HG02943 (cell line): Measurements from ENCODE around the gene STAT3.
"Not testable (repeated sequence)": the region's sequence is repeated elsewhere in the genome, so short reads cannot be mapped to it uniquely, and the experiment has no call there.

Experiments
- ATAC-seq: cut with Tn5 transposase; IDR thresholded peaks from one replicate; pipeline ENCODE4 v1.9.1; 2021; ENCODE audit warnings: mild to moderate bottlenecking, low read depth, moderate library complexity; ENCODE audit not compliant: unreplicated experiment

The STAT3 gene

DNA sequence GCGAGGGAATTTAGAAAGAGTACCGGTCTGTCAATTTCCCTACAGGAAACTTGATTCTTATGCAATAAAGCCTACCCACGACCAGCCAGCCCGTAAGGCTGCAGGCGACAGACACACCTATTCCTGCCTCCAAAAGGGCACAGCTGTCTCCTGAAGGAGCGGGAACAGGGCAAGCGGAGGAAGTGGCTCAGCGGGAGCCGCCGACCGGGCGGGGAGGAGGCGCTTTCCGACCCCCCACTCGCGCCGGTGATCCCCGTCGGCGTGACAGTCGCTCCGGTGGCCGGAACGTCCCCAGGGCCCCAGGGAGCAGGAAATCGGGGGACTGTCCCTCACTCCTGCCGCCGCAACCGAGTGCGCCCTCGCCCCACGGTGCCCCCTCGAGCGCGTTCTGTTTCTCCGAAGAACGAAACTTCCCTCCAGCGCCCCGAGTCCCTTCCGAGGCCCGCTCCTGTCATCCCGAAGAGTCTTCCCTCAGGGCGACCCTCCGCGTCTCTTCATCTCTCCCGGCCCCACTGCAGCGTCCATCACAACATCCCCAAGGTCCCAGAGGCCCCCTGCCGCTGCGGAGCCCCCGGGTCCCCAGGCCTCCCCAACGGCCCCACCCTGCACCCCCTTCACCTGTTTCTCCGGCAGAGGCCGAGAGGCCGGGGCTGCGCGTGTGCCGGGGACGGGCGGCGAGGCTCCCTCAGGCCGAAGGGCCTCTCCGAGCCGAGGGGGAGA lies 421 bp downstream of the STAT3 start:
- no peak for ATAC-seq

- no peak for ATAC-seq
Measured at GRCh38 chr17:42386777-42387657, 1.2 kb downstream of the STAT3 start.

- ATAC-seq, result no peak
Measured at GRCh38 chr17:42381898-42382297, 6.3 kb downstream of the STAT3 start.

GRCh38 chr17:42380935-42381334 lies 7.3 kb downstream of the STAT3 start:
- ATAC-seq, result no peak

DNA sequence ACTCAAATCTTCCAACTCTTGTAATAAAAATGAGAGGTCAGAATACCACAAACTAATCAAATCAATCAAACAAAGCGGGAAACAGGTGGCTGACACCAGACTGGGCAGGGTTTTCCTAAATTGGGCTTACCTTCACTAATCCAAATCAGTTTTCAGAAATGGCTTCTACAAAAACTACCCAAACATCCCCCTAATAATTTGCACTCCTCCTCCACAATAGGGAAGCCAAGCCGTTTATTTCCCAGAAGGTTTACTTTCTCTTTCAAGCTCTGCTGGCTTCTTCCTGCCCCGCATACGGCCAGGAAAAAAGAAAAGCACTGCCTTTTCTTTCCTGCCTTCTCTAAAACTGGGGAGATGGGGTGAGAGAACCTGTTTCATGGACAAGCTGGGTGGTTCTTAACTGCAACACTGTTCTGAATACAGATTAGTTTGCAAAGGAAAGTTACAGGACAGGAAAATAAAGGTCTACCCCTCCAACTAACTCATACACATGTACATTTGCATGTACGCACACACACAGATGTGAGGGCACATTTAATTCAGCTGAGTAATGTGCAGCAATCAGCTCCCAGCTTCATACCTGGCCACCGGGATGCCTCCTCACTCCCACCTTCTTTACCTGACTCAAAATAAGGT lies 9.2 kb downstream of the STAT3 start:
- ATAC-seq, result no peak

DNA sequence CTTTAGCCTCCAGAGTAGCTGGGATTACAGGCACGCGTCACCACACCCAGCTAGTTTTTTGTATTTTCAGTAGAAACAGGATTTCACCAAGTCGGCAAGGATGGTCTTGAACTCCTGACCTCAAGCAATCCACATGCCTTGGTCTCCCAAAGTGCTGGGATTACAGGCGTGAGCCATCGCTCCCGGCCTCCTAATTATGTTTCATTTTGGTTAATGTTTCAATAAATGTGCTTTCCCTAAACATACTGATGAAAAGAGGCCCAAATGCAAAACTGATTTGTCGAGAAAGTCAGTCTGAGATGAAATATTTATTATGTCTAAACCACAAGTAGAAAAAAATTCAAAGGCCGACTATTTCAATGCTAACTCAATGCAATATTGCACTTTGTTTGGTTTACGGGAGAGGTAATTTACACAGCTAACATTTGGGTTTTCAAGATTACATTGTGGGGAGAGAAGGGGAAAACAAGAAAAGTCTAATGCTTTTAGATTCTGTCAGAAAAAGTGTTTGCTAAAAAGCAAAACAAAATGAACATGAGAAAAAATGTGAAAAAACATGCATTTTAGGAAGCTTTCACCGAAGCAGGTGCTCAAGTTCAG lies 9.8 kb downstream of the STAT3 start:
- no peak for ATAC-seq

DNA sequence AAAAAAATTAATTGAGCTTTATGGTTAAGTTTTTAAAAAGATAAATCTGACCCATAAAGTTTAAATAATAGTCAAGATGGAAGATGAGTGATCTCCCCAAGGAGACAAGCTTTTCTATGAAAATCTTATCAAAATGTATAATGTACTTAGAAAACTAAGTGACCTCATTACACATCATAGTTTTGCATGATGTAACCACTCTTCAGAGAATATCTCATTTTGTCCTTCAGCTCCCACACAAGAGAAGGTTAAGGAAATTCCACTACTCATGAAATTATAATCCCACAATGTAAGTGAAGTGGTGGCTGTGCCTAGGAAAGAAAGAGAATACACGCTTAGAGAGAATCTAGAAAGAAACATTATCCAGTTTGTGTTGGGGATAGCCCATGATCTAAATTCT lies 14.3 kb downstream of the STAT3 start:
- no peak for ATAC-seq

DNA sequence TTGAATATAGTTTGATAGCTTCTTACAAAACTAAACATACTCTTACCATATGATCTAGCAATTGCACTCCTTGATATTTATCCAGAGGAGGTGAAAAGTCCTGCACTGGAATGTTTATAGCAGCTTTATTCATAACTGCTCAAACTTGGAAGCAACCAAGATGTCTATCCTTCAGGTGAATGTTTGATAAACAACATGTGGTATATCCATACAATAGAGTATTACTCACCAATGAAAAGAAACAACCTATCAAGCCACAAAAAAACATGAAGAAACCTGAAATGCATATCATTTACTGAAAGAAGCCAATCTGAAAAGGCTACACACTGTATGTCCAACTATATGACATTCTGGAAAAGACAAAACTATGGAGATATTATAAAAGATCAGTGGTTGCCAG lies 16.1 kb downstream of the STAT3 start:
- ATAC-seq, result no peak

DNA sequence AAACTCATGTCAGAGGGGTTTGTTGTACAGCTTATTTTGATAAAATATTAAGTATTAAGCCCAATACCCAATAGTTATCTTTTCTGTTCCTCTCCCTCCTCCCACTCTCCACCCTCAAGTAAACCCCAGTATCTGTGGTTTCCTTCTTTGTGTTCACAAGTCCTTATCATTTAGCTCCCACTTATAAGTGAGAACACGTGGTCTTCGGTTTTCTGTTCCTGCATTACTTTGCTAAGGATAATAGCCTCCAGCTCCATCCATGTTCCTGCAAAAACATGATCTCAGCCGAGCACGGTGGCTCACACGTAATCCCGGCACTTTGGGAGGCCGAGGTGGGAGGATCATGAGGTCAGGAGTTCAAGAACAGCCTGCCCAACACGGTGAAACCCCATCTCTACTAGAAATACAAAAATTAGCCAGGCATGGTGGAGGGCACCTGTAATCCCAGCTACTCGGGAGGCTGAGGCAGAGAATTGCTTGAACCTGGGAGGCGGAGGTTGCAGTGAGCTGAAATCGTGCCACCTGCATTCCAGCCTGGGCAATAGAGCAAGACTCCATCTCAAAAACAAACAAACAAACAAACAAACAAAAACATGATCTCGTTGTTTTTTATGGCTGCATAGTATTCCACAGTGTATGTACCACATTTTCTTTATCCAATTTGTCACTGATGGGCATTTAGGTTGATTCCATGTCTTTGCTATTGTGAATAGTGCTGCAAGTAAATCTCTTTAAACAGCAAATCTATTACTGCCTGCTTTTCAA lies 19.3 kb downstream of the STAT3 start:
- not testable (repeated sequence) for ATAC-seq

DNA sequence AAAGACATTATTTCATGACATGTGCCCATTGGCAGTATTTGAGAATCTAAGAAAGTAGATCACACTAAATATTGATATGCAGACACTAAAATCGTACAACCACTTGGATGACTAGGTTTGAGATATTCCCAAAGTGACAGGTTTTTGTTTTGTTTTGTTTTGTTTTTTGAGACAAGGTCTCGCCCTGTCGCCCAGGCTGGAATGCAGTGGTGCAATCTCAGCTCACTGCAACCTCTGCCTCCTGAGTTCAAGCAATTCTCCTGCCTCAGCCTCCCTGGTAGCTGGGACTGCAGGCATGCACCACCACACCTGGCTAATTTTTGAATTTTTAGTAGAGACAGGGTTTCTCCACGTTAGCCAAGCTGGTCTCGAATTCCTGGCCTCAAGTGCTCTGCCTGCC lies 19.9 kb downstream of the STAT3 start:
- not testable (repeated sequence) for ATAC-seq

GRCh38 chr17:42366176-42367023 lies 21.8 kb downstream of the STAT3 start:
- not testable (repeated sequence) for ATAC-seq

GRCh38 chr17:42365136-42365535 lies 23.1 kb downstream of the STAT3 start:
- ATAC-seq, result no peak

DNA sequence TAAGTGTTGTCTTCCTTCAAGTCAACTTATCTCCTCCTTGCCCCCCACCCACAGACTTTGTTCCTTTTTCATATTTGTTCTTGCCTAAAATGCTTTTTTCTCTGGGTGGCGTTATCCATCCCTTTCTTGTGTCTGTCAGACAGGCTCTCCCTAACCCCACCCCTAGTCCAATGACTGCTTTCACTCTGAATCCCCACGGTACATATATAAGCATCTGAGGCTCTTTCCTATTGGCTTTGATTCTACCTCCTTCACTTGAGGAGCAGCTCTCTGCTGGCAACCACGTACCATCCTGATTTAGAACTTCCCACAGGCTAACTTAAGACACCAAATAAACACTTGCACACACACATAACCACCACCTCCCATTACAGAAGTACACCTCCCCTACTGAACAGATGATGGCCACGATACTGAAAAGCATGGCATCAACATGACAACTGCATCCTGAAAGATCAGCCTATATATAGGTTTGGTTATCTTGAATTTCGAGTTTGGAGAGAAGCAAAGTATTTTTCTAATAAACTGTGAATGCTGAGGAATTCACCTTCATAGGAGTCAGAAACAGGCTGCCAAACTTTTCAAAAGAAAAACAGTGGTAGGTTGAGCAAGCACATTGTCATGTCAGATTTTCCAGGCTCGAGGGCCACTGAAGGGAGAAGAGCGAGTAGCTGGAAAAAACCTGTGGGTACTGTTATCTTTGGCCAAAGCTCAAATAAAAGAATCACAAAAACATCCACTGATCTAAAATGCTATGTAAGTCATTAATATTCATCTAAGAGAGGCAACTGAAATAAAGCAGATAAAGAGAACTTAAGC lies 24.3 kb downstream of the STAT3 start:
- ATAC-seq, result no peak

- ATAC-seq, result no peak
Measured at GRCh38 chr17:42363231-42363630, 25.0 kb downstream of the STAT3 start.

- no peak for ATAC-seq
Measured at GRCh38 chr17:42362245-42362961, 25.8 kb downstream of the STAT3 start.

- no peak for ATAC-seq
Measured at GRCh38 chr17:42361781-42362186, 26.5 kb downstream of the STAT3 start.

DNA sequence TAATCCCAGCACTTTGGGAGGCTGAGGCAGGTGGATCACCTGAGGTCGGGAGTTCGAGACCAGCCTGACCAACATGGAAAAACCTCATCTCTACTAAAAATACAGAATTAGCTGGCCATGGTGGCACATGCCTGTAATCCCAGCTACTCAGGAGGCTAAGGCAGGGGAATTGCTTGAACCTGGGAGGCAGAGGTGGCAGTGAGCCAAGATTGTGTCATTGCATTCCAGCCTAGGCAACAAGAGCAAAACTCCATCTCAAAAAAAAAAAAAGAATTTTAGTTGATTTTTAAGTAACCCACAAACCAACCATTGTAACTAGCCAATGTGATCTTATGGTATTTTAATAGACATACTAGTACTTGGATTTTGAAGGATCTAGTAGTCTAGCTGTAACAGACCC lies 27.9 kb downstream of the STAT3 start:
- not testable (repeated sequence) for ATAC-seq

DNA sequence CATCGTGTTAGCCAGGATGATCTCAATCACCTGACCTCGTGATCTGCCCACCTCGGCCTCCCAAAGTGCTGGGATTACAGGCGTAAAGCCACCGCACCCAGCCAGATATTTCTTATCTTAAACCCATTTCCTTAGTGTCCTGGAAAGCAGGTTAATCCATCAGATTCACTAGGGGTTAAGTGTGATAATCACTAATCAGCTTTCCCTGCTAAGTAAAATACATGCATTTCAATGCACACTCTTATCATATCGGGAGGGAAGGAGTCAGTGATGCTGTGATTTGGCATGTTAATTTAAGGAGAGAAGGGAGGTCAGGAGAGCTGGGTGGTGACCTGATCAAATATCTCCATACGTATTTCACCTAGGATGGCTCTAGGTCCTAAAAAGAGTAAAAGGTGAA lies 29.1 kb downstream of the STAT3 start:
- no peak for ATAC-seq
